GM19455 (cell line): ENCODE measurements around the gene PLCD4.

Experiments
- ATAC-seq: cut with Tn5 transposase; IDR thresholded peaks from one replicate; pipeline ENCODE4 v1.9.1; 2021; ENCODE audit not compliant: unreplicated experiment

PLCD4 gene

DNA sequence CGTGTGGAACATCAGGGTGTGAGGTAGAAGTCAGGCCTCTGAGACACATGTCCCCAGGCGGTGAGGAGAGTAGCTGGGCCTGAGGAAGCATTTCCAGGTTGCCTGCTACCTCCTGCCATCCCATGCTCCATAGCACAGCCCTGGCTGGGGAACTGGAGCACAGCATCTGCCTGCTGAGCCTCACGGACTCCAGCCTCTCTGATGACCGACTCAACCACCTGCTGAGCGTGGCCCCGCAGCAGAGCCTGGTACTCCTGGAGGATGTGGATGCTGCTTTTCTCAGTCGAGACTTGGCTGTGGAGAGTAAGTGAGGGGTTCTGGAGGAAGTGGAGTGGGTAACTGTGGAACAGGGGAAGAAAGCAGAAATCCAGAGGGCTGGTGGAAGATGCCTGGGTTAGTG, 54.7 kb downstream of the PLCD4 start:
- no peak for ATAC-seq

DNA sequence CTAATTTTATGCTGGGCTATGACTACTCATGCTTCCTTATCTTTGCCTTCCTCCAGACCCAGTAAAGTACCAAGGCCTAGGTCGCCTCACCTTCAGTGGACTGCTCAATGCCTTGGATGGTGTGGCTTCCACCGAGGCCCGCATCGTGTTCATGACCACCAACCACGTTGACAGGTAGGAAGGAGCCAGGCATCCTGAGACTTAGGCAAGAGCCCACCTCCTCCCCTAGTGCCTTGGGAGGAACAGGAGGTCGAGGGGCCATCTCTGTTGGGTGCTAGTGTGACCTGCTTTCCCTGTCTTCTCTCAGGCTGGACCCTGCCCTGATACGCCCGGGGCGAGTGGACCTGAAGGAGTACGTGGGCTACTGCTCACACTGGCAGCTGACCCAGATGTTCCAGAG, 55.1 kb downstream of the PLCD4 start:
- ATAC-seq = no peak

DNA sequence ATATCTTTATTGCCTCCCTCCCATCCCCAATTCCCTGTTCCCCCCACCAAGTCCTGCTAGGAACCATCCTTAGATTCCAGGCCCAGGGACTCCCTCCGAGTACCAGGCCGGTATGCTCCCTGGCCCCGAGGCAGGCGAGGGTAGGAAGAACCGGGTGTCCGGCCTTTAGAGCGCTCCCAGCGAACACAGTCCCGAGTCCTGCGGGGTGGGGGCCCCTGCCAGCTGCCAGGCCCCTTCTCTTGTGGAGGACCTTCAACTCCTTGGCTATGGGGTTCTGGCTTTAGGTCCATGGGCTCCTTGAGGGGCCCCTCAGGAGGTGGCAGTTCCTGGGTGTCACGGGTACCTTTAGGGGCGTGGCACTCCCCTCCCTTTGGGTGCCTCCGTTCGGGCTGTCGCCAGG, 56.2 kb downstream of the PLCD4 start:
- ATAC-seq = no peak

DNA sequence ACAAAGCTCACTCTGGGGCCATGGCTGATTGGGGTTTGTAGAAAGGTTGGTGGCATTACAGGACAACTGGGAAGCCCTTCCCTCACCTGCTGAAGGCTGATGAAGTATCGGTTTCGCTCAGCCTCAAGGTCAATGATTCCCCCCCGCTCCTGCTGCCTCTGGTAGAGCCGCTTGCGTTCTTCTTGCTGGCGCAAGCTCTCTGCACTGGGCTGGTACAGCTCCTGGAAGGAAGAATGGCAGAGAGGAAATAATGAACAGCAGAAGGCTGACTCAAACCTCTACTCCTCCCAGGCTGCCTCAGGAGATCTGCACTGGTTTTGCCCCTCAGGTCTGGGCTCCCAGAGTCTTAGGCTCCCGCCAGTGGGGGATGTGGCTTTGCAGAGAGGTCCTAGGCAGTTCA, 57.0 kb downstream of the PLCD4 start:
- no peak for ATAC-seq

DNA sequence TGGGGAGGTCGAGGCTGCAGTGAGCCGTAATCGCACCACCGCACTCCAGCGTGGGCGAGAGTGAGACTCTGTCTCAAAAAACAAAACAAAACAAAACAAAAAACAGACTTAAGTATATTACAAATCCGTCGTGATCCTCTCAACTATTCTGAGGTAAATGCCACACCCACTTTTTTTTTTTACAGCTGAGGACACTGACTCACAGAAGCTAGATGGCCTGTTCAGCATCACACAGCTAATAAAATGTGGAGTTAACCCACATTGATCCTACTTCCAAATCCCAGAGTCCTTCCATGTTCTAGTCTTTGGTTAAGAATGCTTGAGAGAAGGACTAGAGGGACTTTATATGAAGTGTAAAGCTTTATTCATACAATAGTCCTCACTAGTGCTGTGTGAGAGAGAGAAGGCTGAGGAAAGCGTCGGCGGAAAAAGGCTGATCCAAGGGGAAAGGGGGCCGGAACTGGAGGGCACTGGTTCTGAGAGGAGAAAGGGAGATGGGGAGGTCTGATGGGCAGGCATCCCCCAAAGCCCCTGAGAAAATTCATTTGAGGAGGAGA, 63.5 kb downstream of the PLCD4 start:
- no peak for ATAC-seq

DNA sequence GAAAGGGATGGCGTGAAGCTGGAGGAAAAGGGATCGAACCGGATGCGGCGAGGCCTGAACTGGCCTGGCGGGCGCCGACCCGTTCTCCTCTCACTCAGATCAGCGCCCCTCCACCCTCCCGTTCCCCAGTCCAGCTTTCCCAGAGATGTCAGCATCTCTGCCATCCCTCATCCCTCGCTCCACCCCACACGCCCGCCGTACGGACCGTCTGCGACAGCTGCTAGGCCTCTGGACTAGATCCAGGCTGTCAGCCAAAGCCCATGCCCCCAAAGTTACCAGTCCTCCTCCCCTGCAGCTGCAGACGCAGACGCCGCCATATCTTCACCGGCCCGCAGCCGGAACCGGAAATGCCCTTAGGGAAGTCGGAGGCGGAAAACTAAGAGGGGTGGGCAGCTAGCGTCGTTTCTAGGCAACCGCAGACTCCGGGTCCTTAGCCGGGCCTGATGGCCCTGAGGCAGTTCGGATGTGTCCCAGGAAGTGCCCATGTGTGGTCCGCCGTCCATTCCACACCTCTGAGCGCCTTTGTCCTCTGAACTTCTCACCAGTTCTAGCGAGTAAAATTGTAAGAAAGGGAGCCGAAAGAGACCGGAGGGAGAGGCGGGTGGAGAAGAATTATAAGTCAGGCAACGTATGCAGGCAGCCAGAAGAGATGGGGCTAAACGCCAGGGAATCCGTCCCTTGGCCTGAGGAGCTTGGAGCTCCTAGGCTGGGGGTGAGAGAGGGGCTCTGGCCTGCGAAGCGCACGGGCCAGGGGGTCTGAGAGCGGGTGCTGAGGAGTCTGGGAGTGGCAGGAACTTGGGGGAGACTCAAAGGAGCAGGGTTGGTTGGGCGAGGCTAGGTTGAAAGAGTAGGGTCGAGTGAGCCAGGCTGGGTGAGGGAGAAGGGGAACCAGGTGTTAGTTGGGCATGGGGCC, 64.2 kb downstream of the PLCD4 start, which contains the start of the genes RNF25 and STK36:
RNF25 (minus strand) TSS at position 349 of the 913 bp plus-strand sequence; CDS start at position 317, 32 bp downstream.
STK36 (plus strand) TSS at position 433 of the 913 bp plus-strand sequence. CDS start 744 bp downstream, outside the sequence.
- ATAC-seq = peak; percentile 99

DNA sequence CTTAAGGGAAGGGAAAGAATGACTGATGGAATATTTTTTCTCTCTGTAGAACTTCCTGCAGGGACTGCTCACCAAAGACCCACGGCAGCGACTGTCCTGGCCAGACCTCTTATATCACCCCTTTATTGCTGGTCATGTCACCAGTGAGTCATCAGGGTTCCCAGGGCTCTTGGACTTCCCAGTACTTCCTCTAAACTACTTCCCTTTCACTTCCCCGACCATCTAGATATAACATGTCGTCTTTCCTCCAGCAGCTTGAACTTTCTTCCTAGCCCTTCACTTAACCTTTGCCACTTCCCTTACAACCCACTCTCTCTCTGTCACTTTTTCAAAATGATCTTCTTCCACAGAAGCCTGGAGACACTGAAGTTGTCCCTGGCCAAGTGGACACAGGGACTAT, 71.4 kb downstream of the PLCD4 start:
- ATAC-seq = no peak

DNA sequence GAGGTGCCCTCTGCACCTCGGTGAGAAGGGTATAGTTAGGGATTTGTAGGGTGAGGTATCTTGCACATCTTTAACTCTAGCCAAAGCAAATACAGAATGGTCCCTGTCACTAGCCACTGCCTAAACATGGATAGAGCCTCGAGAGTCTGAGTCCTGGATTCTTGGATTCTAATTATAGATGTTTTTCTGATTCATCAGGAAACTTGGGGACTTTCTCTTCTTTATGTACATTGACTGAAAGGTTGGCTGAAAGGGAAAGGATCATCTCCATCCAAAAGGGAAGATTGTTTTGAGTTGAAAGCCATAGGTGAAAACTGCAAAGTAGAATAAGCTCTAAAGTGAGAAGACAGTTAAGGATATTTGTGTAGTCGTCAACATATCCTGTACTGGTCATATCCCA, 72.4 kb downstream of the PLCD4 start:
- ATAC-seq = no peak
